A549 treated with dexamethasone at 1 μM for 4 hours (cell line): ENCODE data around the gene STK24. TPM values are rescaled to one million over a fixed set of nuclear protein-coding genes. Genes with fewer than 3 reads are reported as not detected.

Experiments used
- total RNA-seq: library from RNA; stranded (reverse); fragments of 200-300 nt; extraction: Qiagen RNA extraction; gene quantifications from 5 replicates; pipeline ENCODE4 v1.2.3, GENCODE V29; 2022

STK24 gene
- 70.8 to 84.5 TPM (median 82.4 TPM) in 5 replicates for total RNA-seq

GRCh38 chr13:98576963-98577835 lies at the start of gene STK24:
Gene STK24, minus strand, starts transcription at chr13:98577107. Its CDS starts 321 bp downstream, at chr13:98576786.

Other genes starting within 250 kb of the STK24 start
- gene SLC15A1, start 175.6 kb upstream of the STK24 start, total RNA-seq: 0.02 to 0.06 TPM (median 0.04 TPM) in 4 of 5 replicates, not detected in the other